ENCODE measurements around the gene HIKESHI.

DNA sequence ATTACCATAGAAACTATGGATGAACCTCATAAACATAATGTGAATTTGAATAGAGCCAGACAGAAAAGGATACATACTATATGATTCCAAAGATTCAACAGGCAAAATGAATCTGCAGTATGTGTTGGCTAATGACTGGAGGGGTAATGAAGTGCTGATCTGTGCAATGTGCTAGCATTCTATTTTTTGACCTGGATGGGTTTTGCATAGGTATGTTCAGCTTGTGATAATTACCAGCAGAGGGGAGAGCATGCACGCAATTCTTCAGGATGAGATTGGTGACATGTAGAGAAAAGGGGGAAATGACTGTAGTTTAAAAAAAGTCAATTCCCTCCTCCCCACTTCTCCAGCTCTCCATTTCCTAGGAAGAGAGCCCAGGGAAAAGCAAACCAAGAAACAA is 72.0 kb downstream of the HIKESHI start:
- TF ChIP-seq, protein P1, sequence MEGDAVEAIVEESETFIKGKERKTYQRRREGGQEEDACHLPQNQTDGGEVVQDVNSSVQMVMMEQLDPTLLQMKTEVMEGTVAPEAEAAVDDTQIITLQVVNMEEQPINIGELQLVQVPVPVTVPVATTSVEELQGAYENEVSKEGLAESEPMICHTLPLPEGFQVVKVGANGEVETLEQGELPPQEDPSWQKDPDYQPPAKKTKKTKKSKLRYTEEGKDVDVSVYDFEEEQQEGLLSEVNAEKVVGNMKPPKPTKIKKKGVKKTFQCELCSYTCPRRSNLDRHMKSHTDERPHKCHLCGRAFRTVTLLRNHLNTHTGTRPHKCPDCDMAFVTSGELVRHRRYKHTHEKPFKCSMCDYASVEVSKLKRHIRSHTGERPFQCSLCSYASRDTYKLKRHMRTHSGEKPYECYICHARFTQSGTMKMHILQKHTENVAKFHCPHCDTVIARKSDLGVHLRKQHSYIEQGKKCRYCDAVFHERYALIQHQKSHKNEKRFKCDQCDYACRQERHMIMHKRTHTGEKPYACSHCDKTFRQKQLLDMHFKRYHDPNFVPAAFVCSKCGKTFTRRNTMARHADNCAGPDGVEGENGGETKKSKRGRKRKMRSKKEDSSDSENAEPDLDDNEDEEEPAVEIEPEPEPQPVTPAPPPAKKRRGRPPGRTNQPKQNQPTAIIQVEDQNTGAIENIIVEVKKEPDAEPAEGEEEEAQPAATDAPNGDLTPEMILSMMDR (IDR thresholded peaks at IDR 0.05): no peak
- TF ChIP-seq RFX5 (IDR thresholded peaks at IDR 0.05; ENCODE audit: low read length): no peak
- TF ChIP-seq, protein P2, sequence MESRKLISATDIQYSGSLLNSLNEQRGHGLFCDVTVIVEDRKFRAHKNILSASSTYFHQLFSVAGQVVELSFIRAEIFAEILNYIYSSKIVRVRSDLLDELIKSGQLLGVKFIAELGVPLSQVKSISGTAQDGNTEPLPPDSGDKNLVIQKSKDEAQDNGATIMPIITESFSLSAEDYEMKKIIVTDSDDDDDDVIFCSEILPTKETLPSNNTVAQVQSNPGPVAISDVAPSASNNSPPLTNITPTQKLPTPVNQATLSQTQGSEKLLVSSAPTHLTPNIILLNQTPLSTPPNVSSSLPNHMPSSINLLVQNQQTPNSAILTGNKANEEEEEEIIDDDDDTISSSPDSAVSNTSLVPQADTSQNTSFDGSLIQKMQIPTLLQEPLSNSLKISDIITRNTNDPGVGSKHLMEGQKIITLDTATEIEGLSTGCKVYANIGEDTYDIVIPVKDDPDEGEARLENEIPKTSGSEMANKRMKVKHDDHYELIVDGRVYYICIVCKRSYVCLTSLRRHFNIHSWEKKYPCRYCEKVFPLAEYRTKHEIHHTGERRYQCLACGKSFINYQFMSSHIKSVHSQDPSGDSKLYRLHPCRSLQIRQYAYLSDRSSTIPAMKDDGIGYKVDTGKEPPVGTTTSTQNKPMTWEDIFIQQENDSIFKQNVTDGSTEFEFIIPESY (IDR thresholded peaks at IDR 0.05; ENCODE audit: borderline replicate concordance, low read depth): no peak
- TF ChIP-seq EP300 (IDR thresholded peaks at IDR 0.05; ENCODE audit: borderline replicate concordance in 1 of 2, low read depth in 1 of 2, low read length in 1 of 2): no peak
- no peak for TF ChIP-seq NRF1 (IDR thresholded peaks at IDR 0.05; ENCODE audit: low read depth, low read length)
- no peak for TF ChIP-seq MEF2A (IDR thresholded peaks at IDR 0.05; ENCODE audit: borderline replicate concordance, low read depth)
- TF ChIP-seq, protein P3, sequence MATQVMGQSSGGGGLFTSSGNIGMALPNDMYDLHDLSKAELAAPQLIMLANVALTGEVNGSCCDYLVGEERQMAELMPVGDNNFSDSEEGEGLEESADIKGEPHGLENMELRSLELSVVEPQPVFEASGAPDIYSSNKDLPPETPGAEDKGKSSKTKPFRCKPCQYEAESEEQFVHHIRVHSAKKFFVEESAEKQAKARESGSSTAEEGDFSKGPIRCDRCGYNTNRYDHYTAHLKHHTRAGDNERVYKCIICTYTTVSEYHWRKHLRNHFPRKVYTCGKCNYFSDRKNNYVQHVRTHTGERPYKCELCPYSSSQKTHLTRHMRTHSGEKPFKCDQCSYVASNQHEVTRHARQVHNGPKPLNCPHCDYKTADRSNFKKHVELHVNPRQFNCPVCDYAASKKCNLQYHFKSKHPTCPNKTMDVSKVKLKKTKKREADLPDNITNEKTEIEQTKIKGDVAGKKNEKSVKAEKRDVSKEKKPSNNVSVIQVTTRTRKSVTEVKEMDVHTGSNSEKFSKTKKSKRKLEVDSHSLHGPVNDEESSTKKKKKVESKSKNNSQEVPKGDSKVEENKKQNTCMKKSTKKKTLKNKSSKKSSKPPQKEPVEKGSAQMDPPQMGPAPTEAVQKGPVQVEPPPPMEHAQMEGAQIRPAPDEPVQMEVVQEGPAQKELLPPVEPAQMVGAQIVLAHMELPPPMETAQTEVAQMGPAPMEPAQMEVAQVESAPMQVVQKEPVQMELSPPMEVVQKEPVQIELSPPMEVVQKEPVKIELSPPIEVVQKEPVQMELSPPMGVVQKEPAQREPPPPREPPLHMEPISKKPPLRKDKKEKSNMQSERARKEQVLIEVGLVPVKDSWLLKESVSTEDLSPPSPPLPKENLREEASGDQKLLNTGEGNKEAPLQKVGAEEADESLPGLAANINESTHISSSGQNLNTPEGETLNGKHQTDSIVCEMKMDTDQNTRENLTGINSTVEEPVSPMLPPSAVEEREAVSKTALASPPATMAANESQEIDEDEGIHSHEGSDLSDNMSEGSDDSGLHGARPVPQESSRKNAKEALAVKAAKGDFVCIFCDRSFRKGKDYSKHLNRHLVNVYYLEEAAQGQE (IDR thresholded peaks at IDR 0.05; ENCODE audit: low read depth, low read length): no peak
- no peak for TF ChIP-seq POLR2AphosphoS5 (IDR thresholded peaks at IDR 0.05; ENCODE audit: low read depth, low read length)
- no peak for TF ChIP-seq MXI1 (IDR thresholded peaks at IDR 0.05; ENCODE audit: low read depth, low read length)
- no peak for TF ChIP-seq JUND (IDR thresholded peaks at IDR 0.05)
- TF ChIP-seq, protein P4, sequence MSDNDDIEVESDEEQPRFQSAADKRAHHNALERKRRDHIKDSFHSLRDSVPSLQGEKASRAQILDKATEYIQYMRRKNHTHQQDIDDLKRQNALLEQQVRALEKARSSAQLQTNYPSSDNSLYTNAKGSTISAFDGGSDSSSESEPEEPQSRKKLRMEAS (IDR thresholded peaks at IDR 0.05; ENCODE audit: low read depth): no peak
- no peak for TF ChIP-seq TAF1 (IDR thresholded peaks at IDR 0.05; ENCODE audit: borderline replicate concordance, low read depth, low read length)
- no peak for TF ChIP-seq RCOR1 (IDR thresholded peaks at IDR 0.05; ENCODE audit: low read length)
- no peak for TF ChIP-seq GATA2 (CRISPR knock-in tag; IDR thresholded peaks at IDR 0.05)

Data from SK-N-SH (cell line).